Fibroblast of gingiva (primary cell): Measurements from ENCODE around the gene NTN4.
"Not testable (repeated sequence)": the region's sequence is repeated elsewhere in the genome, so short reads cannot be mapped to it uniquely, and the experiment has no call there.

ENCODE experiments used
- DNase-seq: peaks from one replicate; pipeline ENCODE4 v3.0.0-alpha.2; 2011; ENCODE audit warnings: low read depth

Gene NTN4

DNA sequence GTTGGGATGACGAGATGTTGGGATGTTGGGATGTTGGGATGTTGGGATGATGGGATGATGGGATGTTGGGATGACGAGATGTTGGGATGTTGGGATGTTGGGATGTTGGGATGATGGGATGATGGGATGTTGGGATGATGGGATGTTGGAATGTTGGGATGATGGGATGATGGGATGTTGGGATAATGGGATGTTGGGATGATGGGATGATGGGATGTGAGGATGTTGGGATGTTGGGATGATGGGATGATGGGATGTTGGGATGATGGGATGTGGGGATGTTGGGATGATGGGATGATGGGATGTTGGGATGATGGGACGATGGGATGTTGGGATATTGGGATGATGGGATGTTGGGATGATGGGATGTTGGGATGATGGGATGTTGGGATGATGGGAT, 135.9 kb downstream of the NTN4 start:
- DNase-seq = not testable (repeated sequence)

GRCh38 chr12:95653771-95654546, 136.6 kb downstream of the NTN4 start:
- peak; percentile 64 for DNase-seq

GRCh38 chr12:95651681-95652080, 138.9 kb downstream of the NTN4 start:
- DNase-seq = no peak

GRCh38 chr12:95648990-95649791, 141.4 kb downstream of the NTN4 start:
- peak; percentile 26 for DNase-seq

DNA sequence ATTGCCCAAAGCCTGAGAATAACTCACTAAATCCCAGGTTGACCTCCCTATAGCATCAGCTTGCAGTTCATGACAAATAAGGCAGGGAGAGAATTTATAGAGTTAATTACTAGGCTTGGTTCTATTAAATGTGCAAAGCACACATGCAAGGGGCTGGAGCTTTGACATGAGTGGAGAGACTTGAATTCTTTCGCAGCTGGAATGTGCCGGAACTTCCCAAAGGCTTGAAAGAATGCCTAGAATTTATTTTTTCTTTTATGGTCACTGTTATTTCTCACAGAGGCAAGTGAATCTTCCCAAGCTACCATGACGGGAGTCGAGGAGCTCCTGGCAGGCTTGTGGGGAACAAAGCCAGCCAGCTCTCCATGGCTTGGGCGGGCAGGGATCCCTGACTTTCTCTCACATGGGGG, 143.8 kb downstream of the NTN4 start:
- peak; percentile 57 for DNase-seq

- DNase-seq = no peak
Measured at GRCh38 chr12:95643256-95643655, 147.3 kb downstream of the NTN4 start.

DNA sequence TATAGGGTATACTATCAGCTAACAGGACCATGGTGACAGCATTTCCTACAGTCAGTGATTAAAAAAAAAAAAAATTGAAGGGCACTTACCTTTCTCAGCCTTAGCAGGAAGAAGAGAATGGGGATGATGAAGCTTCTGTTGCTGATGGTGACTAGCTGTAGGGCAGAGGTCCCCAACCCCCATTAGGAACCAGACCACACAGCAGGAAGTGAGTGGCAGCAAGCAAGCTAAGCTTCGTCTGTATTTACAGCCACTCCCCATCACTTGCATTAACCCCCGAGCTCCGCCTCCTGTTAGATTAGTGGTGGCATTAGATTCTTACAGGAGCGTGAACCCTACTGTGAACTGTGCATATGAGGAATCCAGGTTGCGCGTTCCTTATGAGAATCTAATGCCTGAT, 148.0 kb downstream of the NTN4 start:
- no peak for DNase-seq

DNA sequence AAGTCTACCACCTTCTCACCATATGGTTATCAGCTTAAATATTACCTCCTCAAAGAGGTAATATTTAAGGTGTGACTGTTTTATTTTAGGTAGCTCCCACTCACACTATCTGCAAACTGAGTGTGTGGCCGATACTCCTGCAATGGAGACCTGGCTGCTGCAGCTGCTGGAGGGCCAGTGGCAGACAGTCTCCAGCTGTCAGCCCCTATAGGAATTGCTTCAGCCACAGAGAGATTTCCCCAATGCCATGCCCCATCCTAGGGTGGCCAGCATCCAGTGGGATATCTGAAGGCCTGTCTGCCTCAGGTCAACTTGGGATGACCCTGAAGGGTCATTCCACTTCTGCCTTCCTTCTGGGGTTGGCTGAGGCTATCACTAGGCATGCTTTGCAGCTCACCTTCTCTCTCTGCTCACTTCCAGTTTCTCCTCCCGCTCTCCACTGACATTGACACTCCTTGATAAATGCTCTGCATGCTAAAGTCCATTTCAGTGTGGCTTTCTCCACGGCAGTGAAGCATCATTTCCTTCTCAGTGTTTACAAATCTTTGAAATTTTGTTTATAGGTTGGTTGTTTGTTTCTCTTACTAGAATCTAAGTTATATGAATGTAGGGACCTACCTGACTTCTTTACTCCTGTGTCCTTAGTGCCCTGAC, 149.1 kb downstream of the NTN4 start:
- DNase-seq = no peak

DNA sequence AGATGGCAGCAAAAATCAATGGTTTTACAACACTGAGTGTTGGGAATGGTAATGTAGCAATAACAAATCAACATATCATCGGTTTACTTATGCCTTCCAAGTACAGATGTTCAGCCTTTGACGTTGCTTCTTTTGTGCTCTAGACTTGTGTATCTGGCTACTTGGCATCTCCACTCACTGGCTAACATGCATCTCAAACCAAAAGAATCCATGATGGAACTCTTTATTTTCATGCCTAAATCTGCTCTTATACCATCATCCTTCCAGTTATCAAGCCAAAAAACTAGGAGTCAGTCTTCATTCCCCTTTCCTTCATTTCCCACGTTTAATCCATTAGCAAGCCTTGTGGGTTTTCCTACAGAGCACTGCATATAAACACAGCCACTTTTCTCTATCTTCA, 150.0 kb downstream of the NTN4 start:
- no peak for DNase-seq

GRCh38 chr12:95637471-95638155, 153.0 kb downstream of the NTN4 start:
- DNase-seq = peak; percentile 77

DNA sequence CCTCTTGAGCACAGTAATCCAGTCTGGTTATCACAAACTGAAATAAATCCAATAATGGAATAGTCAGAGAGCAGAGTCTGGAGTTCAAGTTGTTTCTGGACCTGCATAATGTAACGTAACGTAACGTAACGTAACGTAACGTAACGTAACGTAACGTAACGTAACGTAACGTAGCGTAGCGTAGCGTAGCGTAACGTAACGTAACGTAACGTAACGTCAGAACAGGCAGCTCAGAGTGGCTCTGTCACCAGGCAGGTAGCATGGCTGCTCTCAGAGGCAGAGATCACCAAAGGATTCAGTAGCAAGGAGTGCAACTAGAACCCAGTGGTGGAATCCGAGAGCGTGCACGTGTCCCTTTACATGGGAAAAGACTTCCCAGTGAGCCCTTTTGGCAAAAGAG, 153.6 kb downstream of the NTN4 start:
- DNase-seq = no peak

GRCh38 chr12:95634622-95635621, 155.6 kb downstream of the NTN4 start:
- no peak for DNase-seq

- DNase-seq = peak; percentile 34
Measured at GRCh38 chr12:95633732-95634465, 156.7 kb downstream of the NTN4 start.

- peak; percentile 71 for DNase-seq
Measured at GRCh38 chr12:95633049-95633731, 157.4 kb downstream of the NTN4 start.

- no peak for DNase-seq
Measured at GRCh38 chr12:95630496-95630895, 160.1 kb downstream of the NTN4 start.

- no peak for DNase-seq
Measured at GRCh38 chr12:95629392-95629791, 161.2 kb downstream of the NTN4 start.

DNA sequence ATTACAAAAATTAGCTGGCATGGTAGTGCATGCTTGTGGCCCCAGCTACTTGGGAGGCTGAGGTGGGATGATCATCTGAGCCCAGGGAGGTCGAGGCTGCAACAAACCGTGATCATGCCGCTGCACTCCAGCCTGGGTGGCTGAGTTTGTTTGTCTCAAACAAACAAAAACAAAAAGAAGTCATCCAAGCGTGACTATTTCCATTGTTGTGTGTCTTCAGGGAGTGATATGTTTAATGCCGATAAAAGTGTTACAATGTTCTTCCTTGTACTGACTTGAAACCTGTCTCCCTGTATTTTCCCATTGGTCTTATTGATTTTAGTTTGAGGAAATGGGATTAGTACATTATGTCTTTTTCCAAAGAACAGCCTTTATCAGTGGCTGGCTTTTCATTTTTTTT, 163.7 kb downstream of the NTN4 start:
- no peak for DNase-seq

GRCh38 chr12:95625012-95625411, 165.6 kb downstream of the NTN4 start:
- no peak for DNase-seq

GRCh38 chr12:95624589-95624988, 166.0 kb downstream of the NTN4 start:
- peak; percentile 39 for DNase-seq
